GM12892 (cell line): Measurements from ENCODE around the gene HELZ2.

ENCODE experiments used
- DNase-seq: peaks from one replicate; pipeline ENCODE4 v3.0.0; 2011; ENCODE audit not compliant: insufficient read length
- FAIRE-seq: peaks from 2 replicates; lab custom pipeline; 2011; peaks lifted over from hg19 to GRCh38; lab: Jason Lieb, UNC
- POLR2A ChIP-seq: IDR thresholded peaks from 2 replicates; pipeline ENCODE4 v1.6.1; 2011; ENCODE audit warnings: low read depth, low read length, control low read depth
- POLR2AphosphoS5 ChIP-seq: IDR thresholded peaks from 2 replicates; pipeline ENCODE4 v1.6.1; 2011; ENCODE audit warnings: low read depth, low read length, control low read depth
- TAF1 ChIP-seq: IDR thresholded peaks from 2 replicates; pipeline ENCODE4 v1.6.1; 2011; ENCODE audit warnings: low read depth, mild to moderate bottlenecking, control low read depth, low read length, borderline replicate concordance

Gene HELZ2

GRCh38 chr20:63551068-63551467 is 23.0 kb downstream of the HELZ2 start:
- no peak for FAIRE-seq
- no peak for TF ChIP-seq POLR2AphosphoS5
- TF ChIP-seq POLR2A = no peak
- no peak for TF ChIP-seq TAF1

DNA sequence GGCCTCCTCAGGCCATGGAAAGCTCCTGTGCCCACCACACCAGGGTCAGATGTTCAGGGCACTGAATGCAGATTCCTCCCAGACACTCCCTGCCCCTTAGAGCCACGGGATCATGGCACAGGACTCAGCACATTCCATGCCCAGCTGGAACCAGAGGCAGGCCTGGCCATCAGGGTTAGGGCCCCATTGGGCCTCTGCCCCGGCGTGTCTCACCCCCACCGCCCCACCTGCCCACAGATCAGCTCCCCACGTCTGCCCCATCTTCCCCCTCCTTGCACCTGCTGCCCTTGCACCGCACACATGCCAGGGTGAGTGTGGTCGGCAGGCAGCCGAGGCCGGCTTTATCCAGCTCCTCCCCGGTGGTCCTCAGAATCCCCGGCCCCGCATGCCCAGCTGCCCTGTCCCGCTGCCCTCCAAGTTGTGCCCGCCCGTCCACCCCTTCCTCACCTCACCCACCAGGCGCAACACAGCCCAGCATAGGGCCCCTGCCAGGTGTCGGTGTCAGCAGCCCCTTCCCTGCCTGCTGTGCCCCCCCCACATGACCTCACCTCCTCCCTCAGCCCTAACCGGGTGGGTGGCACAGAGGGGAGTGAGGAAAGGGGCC is 24.3 kb downstream of the HELZ2 start:
- no peak for DNase-seq
- no peak for FAIRE-seq
- no peak for TF ChIP-seq POLR2A
- no peak for TF ChIP-seq TAF1
- no peak for TF ChIP-seq POLR2AphosphoS5

More at GRCh38 chr20:63551068-63551467, 23.0 kb downstream of the HELZ2 start:
- DNase-seq = no peak

GRCh38 chr20:63549019-63549418 is 25.0 kb downstream of the HELZ2 start:
- DNase-seq (no peak), FAIRE-seq (no peak)
- TF ChIP-seq POLR2AphosphoS5 = no peak
- no peak for TF ChIP-seq POLR2A
- no peak for TF ChIP-seq TAF1

DNA sequence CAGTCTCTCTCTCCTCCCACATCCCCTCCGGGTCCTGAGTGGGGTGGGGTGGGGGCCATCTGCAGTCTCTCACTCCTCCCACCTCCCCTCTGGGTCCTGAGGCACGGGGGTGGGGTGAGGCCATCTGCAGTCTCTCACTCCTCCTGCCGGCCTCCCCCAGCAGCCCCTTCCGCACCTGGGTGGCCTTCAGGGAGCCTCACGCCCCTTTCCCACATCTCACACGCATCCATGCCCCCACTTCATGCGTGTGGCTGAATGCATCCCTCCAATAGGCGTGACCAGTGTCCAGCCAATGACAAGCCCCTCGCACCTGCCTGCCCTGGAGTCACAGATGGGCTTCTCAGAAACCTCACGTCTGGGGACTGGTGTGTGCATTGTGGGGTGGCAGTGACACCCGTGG is 25.5 kb downstream of the HELZ2 start:
- DNase-seq (no peak), FAIRE-seq (no peak)
- TF ChIP-seq POLR2A (no peak), TAF1 (no peak), POLR2AphosphoS5 (no peak)

GRCh38 chr20:63547725-63548480 is 26.1 kb downstream of the HELZ2 start, which contains the start of gene SRMS:
SRMS (minus strand) TSS chr20:63547749; CDS start chr20:63547463, 286 bp downstream.
- no peak for FAIRE-seq
- TF ChIP-seq POLR2AphosphoS5 (no peak), TAF1 (no peak)

DNA sequence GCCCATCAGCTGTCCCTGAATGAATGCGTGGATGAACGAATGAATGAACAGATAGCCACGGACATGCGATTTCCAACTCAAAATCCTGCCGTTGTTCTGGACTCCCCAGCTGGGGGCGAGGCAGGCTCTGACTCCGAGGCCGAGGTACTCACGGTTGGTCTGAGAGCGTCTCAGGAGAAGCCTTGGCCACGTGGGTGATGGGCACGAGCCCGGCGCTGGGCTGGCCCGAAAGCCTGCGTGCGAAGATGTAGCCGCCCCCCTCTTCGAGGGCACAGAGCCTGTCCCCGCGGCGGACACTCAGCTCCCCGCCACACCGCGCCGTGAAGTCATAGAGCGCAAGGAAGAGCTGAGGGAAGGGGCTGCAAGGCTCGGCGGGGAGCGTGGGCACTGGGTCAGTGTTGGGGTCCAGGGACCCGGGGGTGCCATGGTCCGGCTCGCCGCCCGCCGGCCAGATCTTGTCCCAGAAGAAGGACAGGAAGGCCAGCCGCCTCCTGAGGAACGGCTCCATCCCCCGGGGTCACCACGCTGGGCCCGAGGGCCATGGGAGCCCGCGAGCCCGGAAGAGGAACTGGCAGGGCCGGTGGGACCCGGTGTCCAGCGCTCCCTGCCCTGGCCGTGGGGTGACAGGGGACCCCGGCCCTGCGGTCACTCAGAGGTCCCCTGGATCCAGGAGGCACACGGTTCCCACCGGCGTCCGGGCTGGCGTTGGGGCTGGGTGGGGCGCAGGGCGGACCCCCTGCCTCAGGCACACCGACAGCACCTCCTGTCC is 26.9 kb downstream of the HELZ2 start:
- TF ChIP-seq POLR2A = no peak
- no peak for TF ChIP-seq POLR2AphosphoS5
- TF ChIP-seq TAF1 = no peak
- FAIRE-seq (no peak), DNase-seq (no peak)

More at GRCh38 chr20:63547725-63548480, 26.1 kb downstream of the HELZ2 start, which contains the start of gene SRMS:
- no peak for DNase-seq

DNA sequence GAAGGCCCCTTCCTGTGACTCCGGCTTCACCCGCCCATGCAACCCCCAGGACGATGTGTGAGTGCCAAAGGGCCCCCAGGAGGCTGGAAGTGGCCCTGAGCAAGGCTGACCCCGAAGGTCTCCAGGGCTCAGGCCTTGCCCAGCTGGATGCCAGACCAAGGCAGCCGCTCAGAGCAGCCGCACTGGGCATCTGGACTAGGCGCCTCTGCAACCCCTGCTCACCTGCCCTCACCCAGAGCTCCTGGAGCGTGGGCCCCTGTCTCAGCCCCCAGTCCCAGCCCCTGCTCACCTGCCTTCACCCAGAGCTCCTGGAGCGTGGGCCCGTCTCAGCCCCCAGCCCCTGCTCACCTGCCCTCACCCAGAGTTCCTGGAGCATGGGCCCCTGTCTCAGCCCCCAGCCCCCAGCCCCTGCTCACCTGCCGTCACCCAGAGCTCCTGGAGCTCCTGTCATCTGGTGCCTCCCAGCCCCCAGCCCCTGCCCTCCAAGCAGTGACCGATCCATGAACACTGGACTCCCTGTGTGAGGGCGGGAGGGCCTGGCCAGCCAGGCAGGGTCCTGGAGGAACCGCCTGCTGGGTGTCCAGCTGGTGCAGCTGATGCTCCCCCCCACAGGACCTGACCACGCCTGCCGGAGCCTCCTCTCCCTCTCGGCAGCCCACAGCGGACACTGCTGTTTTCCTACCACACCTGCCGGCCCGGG is 27.6 kb downstream of the HELZ2 start:
- no peak for TF ChIP-seq POLR2A
- no peak for TF ChIP-seq TAF1
- TF ChIP-seq POLR2AphosphoS5 = no peak

GRCh38 chr20:63545814-63546213 is 28.2 kb downstream of the HELZ2 start:
- TF ChIP-seq TAF1 (no peak), POLR2A (no peak), POLR2AphosphoS5 (no peak)
- DNase-seq = no peak
- FAIRE-seq = no peak

More for the DNA sequence above, 27.6 kb downstream of the HELZ2 start:
- FAIRE-seq (no peak), DNase-seq (no peak)

DNA sequence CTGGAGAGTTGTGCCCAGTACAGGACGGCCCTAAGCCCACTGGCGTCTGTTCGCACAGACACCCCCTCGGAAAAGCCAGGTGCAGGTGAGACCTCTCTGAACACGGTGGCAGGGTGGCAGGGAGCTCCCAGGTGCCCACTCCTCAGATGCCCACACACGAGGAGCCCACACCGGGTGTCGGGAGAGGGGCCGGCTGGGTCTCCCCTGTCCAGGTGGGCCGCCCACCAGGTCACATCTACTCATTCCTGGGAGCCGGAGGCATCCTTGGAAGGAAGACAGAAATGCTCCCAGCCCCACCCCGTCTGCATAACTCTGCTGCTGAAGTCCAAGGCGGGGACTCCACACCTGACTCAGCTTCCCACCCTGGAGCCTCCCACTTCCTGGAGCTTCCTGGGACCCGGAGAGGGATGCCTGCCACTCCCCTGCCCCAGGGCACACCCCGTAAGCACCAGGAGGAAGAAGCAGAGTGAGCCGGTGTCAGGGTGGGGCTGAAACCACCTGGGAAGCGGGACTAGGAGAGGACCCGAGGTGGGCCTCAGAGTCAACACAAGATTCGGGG is 29.0 kb downstream of the HELZ2 start:
- TF ChIP-seq POLR2AphosphoS5 = no peak
- no peak for TF ChIP-seq TAF1
- TF ChIP-seq POLR2A = no peak
- no peak for DNase-seq
- FAIRE-seq = no peak

DNA sequence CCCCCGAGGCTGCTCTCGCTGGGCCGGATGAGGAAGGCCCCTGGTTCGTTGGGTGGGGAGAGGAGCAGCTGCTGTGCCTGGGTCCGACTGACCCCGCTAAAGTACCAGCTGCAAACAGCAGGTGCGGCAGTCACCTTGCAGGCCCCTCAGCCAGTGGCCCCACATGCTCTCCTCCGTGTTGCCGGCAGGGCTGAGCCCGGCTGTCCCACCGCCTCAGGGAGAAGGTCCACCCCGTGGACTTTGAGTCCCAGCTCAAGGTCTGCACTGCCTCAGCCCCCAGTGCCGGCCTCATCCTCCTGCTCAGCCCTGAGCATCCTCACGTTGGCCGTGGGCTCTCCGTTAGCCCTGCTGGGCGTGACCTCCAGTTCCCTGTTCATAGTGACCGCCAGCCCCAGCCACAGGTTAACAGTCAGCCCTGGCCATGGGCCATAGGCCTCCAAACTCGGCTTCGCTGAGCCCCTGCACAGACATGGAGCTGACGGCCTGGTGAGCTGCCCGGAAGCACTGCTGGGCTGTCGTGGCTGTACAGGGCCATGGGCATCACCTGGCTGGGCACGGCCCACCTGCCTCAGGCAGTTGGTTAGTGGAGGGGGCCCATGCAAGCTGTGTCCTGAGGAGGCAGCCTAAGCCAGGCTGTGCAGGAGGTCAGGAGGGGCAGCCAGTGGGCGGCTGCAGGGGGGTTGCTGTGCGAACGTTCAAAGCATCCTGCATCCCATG is 29.6 kb downstream of the HELZ2 start:
- TF ChIP-seq POLR2AphosphoS5 (no peak), POLR2A (no peak), TAF1 (no peak)
- FAIRE-seq (no peak), DNase-seq (no peak)

DNA sequence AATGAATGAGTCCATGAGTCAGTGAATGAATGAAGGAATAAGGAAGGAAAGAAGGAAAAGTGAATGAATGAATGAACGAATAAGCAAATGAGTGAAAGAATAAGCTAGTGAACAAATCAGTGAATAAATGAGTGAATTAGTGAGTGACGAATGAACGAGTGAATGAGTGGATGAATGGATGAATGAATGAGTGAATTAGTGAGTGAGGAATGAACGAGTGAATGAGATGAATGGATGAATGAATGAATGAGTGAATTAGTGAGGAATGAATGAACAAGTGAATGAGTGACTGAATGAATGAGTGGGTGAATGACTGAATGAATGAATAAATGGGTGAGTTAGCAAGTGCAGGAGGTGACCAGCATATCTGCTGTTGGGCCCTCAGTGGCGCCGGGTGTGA is 30.3 kb downstream of the HELZ2 start:
- no peak for DNase-seq
- TF ChIP-seq TAF1 (no peak), POLR2A (no peak), POLR2AphosphoS5 (no peak)
- no peak for FAIRE-seq
